Measurements from ENCODE around the gene KCNH2.

KCNH2 gene

DNA sequence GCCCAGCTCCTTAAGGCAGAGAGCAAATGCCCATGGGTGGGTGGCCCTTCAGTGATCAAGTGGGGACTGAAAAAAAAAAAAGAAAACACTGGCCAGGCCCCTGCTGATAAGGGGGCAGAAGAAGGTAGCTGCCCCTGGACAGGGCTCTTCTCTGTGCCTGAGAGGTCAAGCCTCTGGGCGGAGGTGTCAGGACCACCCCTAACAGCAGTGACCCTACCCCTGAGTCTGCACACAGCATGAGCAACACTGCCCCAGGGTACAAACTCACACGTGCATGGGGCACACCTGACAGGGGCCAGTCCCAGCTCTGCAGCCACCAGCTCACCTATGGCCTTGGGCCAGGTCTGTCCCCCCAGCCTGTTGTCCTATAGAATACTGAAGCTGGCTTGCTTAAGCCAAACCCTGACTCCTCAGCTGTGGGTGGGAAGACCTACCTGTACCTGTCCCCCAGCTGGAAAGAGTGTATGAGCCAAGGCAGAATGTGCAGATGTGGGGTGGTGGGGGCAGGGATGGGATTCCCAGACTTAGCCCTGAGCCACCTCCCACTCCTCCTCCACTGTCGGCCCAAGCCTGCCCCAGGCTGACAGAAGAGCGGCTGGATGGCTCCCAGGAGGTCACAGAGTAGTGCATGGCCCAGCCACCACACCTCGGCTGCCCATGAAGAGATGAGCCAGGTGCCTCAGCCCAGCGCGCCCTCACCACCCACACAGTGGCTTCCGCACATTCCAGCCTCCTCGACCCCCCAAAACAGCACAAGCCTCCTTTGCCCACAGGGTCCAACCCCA lies 23.7 kb downstream of the KCNH2 start:
- no peak overlapping the region for H3K4me3 ChIP-seq
- no peak overlapping the region for H3K27ac ChIP-seq

DNA sequence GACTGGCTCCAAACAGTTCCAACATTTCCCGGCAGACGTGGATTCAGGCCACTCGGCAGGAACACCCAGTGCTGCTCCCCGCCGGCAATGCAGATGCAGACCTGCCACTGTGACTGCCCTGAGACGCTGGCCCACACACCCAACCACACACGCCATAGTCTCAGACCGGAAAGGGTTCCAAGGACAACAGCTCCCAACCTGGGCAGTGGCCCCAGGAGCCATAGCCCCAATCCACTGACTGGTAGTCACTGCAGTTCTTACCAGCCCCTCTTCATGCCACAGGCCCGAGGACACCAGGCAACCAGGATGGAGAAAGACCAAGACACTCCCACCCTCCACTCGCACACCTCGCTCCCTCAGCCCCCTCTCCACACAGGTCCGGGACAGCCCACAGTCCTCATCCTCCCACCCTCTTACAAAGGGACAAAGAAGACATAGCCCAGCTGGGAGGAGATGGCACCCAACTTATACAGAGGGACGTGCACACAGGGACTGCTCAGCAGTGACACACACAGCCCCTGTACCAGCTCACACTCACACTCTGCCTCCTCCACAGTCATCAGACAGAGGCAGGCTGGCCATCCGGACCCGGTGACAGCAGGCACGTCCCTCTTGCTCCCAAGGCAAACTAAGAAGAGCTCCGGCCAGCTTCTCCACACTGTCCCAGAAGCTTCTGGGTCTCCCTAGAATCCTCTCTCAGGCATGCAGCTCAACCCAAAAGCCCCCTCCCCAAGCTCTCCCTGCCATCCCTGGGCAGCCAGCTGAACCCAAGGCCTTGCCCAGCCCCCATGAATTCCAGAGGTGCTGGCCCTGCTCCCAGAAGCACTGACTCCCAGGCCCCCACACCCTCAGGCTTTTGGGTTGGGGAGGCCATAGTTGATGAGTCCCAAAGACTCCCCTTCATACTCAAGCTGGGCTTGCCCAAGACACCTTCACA lies 24.8 kb downstream of the KCNH2 start:
- no peak overlapping the region for H3K4me3 ChIP-seq
- no peak overlapping the region for H3K27ac ChIP-seq

GRCh38 chr7:150952331-150953050 lies 25.6 kb downstream of the KCNH2 start:
- Histone ChIP-seq H3K4me3 (no peak overlapping the region), H3K27ac (no peak overlapping the region)

- Histone ChIP-seq H3K27ac (no peak overlapping the region), H3K4me3 (no peak overlapping the region)
Observed at GRCh38 chr7:150951521-150951920, 26.6 kb downstream of the KCNH2 start.

GRCh38 chr7:150951181-150951520 lies 27.0 kb downstream of the KCNH2 start:
- no peak overlapping the region for H3K4me3 ChIP-seq
- no peak overlapping the region for H3K27ac ChIP-seq

DNA sequence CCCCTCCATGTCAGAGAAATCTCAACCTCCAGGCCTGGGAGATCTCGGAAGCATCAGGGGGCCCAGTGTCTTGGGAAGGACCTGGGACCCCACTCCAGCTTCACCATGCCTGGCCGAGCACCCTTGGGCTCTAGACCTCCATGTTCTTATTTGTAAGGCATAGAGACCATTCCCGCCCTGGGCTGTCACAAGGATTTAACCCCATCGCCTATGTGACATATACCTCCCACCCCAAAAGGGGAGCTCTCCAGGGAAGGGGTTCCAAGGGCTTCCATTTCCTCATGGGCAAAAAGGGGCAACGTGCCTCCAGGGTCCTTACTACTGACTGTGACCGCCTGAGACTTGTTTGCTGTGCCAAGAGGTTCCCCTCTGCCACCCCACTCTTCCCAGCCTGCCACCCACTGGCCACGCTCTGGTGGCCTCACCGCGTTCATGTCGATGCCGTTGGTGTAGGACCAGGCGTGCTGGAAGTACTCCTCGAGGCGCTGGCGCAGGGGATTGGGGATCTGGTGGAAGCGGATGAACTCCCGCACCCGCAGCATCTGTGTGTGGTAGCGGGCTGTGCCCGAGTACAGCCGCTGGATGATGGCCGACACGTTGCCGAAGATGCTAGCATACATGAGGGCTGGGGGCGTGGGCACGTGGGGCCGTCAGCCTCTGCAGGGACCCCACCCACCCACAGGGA lies 27.5 kb downstream of the KCNH2 start:
- H3K4me3 ChIP-seq, result no peak overlapping the region

GRCh38 chr7:150949971-150950491 lies 28.1 kb downstream of the KCNH2 start:
- Histone ChIP-seq H3K27ac (no peak overlapping the region), H3K4me3 (no peak overlapping the region)

More for the DNA sequence above, 27.5 kb downstream of the KCNH2 start:
- H3K27ac ChIP-seq, result no peak overlapping the region

- Histone ChIP-seq H3K4me3 (no peak overlapping the region), H3K27ac (no peak overlapping the region)
Observed at GRCh38 chr7:150949564-150949963, 28.6 kb downstream of the KCNH2 start.

DNA sequence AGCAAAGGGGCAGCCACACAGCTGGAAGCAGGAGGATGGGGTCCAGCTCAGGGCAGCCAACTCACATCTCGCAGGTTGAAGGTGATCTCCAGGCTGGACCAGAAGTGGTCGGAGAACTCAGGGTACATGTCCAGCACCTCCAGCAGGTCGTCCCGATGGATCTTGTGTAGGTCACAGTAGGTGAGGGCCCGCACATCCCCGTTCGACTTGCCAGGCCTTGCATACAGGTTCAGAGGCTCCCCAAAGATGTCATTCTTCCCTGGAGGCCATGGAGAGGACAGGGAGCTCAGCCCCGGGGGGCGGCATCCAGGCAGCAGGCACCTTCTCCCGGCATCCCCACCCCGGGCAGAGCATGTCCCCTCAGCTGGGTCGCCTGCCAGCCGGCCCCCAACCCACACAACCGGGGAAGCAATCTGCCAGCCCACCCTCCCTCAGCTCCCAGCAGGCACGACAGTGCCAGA lies 29.3 kb downstream of the KCNH2 start:
- Histone ChIP-seq H3K4me3 (no peak overlapping the region), H3K27ac (no peak overlapping the region)

DNA sequence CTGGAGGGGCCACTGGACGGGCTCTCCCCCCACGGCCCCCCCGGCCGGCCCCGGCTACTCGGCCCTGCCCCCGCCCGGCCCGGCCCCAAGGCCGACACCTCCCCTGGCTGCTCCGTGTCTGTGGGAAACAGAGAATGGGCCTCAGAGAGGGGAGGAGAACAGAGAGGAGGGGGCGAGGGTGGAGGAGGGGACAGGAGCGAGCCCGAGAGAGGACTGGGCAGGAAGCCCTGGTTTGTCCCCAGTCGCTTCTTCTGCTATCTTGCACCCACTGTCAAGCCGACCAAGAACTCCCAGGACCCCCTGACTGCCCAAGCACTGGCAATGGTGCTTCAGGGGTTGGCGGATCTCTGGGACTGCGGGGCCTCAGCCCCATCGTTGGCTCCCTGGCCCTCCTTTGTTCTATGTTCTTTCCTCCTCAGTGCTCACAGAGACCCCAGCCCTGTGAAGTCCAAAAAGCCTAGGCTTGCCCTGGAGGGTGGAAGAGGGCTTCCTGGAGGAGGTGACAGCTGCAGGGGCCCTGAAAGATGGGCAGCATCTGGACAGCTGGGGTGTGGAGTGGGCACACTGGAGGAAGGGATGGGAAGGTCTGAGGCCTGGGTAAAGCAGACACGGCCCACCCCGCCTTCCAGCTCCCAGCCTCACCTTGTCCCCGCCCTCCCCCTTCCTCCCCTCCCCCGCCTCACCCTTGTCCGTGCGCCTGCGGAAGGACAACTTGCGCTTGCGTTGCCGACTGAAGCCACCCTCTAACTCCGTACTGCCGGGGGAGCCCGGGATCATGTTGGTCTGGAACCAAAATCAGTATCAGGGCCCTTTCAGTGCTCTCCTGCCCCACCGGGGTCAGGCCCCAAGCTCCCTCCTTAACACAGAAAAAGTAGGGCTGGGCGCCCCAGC lies 30.1 kb downstream of the KCNH2 start:
- H3K4me3 ChIP-seq, result no peak overlapping the region
- no peak overlapping the region for H3K27ac ChIP-seq

GRCh38 chr7:150947241-150947745 lies 30.8 kb downstream of the KCNH2 start:
- H3K27ac ChIP-seq, result no peak overlapping the region
- H3K4me3 ChIP-seq, result no peak overlapping the region

GRCh38 chr7:150946421-150947240 lies 31.5 kb downstream of the KCNH2 start:
- Histone ChIP-seq H3K4me3 (no peak overlapping the region), H3K27ac (no peak overlapping the region)

- Histone ChIP-seq H3K27ac (no peak overlapping the region), H3K4me3 (no peak overlapping the region)
Observed at GRCh38 chr7:150945853-150946420, 32.2 kb downstream of the KCNH2 start.

DNA sequence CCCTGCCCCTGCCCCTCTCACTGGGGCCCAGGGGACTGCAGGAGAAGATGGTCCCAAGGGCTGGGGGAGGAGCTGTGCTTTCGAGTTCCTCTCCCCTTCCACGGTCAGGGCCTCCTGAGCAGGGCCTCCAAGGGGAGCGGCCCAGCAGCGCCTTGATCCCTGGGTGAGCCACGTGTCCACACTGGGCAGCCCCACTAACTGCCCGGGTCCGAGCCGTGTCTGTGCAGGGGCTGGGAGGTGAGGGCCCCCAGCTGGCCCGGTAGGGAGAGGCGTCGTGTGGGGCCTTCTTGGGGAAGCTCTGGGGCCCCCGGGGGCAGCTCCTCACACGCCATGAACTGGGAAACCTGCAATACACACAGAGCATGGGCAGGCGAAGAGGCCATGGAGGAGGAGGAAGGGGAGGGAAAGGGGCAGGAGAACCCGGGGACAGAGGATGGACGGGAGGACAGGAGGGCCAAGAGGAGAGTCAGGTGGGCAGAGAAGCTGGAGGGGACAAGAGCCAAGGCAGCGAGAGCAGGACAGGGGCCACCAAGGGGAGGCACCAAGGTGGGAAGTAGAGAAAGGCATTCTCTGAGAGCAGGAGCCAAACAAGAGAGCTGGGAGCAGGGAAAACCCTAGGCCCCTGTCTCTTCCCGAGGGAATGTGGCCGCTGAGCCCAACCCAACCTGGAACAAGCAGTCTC lies 32.8 kb downstream of the KCNH2 start:
- H3K27ac ChIP-seq, result no peak overlapping the region

DNA sequence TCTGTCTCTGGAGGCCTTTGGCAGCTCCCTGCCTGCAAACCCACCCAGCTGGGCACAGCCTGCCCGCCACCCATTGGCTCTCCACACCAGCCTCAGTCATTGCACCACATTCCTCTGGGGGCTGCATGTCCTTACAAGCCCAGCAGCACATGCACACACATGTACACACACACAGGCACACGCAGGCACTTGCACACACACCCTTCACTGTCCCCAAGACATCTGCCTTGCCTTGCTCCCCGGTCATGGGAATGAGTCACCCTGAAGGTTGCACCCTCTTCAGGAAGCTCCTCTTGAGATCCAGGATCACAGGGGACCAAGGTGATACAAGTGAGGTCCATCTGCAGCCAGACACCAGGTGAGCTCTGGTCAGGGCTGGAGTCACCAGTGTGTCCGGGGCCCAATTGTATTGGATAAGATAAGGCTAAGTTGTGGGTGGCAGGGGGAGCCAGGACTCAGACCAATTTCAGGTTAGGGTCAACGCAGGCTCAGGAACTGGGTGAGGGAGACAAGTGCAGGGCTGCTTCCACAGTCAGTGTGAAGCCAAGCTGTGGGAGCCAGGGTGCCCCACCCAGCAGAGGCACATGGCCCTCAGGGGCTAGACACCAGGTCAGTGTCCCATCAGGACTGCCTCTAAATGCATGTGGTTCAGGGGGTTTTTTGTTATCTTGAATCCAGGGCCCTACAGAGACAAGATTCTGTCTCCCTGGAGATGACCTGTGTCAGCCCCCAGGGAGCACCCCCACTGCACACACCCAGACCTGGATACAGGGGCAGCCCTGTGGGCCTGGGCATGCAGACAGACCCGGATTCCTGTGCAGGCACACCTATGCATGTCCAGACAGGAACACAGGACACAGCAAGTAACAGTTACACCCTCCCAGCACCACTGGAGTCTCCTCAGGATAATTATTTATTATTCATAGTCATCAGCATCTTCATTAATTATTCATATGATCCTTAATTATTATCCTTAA lies 33.8 kb downstream of the KCNH2 start:
- no peak overlapping the region for H3K27ac ChIP-seq

More for the DNA sequence above, 32.8 kb downstream of the KCNH2 start:
- H3K4me3 ChIP-seq, result no peak overlapping the region

More for the DNA sequence above, 33.8 kb downstream of the KCNH2 start:
- H3K4me3 ChIP-seq, result no peak overlapping the region

All from skin epidermis (tissue), 12 donors.